Medulla oblongata (tissue), 1 donor: ENCODE data around the gene GCDH.
"Not testable (repeated sequence)": the region's sequence is repeated elsewhere in the genome, so short reads cannot be mapped to it uniquely, and the experiment has no call there.

Experiments
- DNase-seq: peaks from one replicate; pipeline ENCODE4 v3.0.0-alpha.2; 2015; ENCODE audit errors: extremely low spot score

GCDH gene

DNA sequence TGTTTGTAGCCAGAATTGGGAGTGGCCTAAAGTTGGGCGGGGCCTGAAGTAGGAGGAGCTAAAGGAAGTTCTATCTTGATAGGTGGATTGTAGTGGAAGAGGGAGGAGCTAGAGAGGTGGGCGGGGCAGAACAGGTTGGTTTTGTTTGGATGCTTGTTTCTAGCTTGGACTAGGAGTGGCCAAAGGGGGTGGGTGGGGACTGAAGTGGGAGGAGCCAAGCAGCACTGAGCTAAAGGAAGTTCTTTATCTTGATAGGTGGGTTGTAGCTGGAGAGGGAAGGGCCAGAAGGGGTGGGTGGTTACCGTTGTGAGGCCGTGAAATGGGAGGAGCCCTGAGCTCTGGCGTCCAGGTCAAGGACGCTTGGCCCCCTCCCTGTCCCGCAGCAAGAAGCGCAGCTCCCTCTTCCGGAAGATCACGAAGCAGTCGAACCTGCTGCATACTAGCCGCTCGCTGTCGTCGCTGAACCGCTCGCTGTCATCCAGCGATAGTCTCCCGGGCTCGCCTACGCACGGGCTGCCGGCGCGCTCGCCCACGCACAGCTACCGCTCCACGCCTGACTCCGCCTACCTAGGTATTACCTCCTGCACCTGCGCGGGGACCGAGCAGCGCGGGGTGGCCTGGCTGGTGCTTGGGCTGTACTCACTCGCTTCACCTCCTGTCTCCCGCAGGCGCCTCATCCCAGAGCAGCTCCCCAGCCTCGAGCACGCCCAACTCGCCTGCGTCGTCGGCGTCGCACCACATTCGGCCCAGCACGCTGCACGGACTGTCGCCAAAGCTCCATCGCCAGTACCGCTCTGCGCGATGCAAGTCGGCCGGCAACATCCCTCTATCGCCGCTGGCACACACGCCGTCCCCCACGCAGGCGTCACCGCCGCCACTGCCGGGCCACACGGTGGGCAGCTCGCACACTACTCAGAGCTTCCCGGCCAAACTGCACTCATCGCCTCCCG, 17.7 kb upstream of the GCDH start:
- DNase-seq = no peak

DNA sequence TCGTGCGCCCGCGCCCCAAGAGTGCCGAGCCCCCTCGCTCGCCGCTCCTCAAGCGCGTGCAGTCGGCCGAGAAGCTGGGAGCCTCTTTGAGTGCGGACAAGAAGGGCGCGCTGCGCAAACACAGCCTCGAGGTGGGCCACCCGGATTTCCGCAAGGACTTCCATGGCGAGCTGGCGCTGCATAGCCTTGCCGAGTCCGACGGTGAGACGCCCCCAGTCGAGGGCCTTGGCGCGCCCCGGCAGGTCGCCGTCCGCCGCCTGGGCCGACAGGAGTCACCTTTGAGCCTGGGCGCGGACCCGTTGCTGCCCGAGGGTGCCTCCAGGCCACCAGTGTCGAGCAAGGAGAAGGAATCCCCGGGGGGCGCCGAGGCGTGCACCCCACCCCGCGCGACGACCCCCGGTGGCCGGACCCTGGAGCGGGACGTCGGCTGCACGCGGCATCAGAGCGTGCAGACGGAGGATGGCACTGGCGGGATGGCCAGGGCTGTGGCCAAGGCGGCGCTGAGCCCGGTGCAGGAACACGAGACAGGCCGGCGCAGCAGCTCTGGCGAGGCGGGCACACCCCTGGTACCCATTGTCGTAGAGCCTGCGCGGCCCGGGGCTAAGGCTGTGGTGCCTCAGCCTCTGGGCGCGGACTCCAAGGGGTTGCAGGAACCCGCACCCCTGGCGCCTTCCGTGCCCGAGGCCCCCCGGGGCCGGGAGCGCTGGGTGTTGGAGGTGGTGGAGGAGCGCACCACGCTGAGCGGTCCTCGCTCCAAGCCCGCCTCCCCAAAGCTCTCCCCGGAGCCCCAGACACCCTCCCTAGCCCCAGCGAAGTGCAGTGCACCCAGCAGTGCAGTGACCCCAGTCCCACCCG, 16.8 kb upstream of the GCDH start:
- no peak for DNase-seq

DNA sequence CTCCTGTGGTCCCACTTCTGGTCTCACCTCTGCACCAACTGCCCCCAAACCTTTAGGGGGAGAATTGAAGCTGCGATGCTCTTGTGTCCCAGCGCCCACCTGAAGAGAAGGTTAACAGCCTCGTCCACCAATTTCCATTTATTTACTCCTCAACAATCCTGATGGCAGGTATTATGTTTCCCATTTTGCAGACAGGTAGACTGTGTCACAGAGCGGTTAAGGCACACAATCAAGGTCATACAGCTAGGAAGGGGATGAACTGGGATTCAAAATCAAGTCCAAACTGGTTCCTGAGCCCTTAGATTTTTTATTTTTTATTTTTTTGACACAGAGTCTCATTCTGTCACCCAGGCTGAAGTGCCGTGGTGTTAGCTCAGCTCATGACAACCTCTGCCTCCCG, 15.9 kb upstream of the GCDH start:
- no peak for DNase-seq

DNA sequence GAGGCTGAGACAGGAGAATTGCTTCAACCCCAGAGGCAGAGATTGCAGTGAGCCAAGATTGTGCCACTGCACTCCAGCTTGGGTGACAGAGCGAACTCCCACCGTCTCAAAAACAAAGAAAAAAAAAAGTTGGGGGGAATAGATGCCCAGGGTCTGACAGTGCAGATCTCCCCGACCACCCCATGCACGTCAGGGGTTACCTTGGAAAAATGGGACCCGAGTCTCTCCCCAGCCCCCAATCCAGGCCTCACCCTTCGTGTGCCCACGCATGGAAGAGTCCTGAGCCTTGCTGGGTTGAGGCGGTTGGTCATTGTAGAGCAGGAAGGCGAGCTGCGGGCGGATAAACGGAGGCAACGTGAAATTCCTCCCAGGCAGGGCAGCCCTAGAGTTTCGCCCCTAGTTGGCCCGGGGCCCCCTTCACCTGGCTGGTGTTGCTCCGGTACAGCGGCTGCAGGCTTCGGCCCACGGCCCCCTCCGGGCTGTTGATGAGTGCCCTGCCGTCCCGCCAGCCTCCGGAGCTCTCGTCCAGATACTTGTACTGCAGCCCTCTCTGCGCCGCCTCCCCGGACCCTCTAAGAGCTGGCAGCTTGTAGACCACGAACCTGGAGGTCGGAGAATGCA, 10.3 kb upstream of the GCDH start:
- DNase-seq = peak; percentile 41

- peak; percentile 92 for DNase-seq
Measured at GRCh38 chr19:12881172-12881808, 9.7 kb upstream of the GCDH start, which contains the start of gene DNASE2. Gene DNASE2 (minus strand): TSS chr19:12881449. CDS start chr19:12881375, 74 bp downstream.

DNA sequence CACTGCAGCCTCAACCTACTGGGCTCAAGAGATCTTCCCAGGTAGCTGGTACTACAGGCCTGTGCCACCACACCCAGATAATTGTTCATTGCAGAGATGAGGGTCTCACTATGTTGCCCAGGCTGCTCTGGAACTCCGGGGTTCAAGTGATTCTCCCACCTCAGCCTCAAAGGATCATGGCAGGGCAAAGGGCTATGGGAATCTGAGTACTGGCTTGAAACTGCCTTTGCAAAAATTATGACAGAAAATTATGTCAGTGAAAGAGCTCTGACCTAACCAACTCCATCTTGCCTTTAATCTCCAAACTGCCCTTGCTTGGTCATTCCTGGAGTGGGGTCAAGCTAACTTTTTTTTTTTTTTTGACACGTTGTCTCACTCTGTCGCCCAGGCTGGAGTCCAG, 8.4 kb upstream of the GCDH start:
- no peak for DNase-seq

DNA sequence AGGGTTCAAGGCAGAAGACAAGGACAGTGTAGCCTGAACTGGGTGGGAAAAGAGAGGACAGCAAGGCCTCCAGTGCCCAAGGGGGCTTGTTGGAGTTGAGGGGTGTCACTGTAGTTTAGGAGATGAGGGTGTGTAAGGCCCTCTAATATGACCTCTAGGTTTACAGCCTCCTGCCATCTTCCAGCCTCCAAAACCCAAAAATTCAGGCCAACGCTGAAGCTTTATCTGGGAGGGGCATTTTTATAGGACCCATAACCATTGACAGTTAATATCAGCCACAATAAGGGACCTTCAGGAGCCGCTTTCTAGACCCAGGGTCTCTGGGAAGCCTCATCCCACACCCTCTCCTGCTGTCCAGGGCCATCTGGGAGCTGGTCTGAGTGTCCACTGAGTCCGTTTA, 6.8 kb upstream of the GCDH start:
- DNase-seq = no peak

DNA sequence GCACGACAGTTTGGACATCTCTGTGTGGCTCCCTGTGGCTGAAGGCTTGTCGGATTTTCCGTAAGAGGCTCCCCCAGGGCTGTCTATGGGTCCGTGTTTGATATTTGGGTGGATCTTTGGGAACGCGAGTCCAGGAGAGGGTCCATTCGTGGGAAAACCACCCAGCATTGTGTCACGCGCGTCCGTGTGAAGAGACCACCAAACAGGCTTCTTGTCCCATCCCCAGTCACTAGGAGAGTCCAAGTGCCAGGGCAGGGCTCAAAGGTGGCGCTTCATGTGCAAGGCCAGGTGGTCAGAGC, 6.4 kb upstream of the GCDH start:
- DNase-seq = no peak

DNA sequence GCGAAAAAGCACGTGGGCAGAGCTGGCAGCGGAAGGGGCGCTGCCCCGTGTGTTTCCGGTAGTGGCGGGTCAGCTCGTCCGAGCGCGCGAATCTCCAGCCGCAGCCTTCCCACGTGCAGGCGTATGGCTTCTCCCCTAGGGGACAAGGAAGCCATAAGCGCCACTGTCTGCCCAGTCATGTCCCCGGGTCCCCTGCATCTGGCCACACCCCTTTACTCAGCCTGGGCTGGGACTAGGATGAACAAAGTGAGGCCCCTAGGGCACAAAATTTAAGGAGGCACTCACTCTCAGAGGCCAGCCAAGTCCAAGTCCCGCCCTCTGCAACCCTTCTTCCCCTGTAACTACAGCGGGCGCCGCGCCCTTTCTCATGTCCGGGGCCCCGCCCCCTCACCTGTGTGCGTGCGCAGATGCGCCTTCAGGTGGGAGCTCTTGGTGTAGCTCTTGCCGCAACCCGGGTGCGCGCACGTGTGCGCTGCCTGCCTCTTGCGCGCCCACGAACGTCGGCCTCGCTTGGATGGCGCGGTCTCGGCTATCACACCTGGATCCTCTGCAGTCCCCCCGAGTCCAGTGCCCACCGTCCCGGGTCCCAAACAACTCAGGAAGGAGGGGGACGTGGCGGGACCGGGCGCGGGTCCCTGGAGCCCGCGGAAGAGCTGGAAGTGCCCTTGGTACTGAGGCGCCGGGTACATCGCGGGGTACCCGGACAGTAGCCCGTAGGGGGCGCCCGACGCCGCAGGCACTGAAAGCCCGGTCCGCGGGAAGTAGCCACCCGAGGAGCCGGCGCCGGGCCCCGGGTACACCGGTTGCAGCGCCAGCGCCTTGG, 5.8 kb upstream of the GCDH start:
- DNase-seq = peak; percentile 67

DNA sequence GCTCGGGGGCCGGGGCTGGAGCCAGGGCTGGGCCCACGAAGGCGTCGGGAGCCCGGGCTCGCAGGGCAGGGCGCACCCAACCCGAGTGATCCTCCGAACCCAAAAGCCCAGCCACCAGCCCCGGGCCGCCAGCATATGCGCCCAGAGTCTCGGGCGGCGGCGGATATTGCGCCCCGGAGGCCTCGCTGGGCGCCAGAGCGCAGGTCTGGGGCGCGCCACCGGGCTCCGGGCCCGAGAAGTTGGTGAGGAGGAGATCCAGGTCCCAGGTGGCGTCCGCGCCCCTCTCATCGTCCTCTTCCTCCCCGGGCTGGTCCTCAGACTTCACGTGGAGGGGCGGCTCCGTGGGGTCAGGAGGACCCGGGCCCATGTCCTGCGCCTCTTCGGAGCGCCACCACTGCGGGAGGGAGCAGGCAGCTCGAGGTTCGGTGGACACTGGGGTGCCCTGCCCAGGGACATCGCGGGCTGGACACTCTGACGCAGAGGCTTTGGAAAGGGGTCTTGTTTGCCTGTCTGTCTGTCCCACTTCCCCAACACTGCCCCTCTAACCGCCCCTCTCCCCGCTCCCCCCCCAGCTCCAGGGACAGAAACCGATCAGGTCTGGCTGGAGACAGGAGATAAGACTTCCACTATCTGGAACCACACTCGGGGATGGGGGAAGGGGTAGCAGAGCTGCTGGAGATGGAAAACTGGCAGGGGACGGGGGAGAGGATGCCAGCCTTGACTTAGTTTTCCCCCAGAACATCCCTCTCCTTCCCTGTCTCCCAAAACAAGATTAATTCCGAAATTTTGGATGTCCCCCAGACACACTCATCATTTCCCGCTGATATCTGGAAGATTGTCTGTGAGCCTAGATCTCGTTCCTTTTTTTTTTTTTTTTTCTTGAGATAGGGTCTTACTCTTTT, 5.0 kb upstream of the GCDH start:
- DNase-seq = no peak

DNA sequence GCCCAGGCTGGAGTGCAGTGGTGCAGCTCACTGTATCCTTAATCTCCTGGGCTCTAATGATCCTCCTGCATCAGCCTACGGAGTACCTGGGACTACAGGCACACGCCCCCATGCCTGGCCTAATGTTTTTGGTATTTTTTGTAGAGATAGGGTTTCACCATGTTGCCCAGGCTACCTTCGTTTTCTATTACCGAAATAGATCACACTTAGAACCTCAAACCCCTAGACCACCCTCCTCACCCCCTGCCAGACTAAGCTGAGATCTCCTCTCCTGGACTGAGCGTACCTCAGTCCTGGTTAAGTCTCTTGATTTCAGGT, 4.3 kb upstream of the GCDH start:
- no peak for DNase-seq

DNA sequence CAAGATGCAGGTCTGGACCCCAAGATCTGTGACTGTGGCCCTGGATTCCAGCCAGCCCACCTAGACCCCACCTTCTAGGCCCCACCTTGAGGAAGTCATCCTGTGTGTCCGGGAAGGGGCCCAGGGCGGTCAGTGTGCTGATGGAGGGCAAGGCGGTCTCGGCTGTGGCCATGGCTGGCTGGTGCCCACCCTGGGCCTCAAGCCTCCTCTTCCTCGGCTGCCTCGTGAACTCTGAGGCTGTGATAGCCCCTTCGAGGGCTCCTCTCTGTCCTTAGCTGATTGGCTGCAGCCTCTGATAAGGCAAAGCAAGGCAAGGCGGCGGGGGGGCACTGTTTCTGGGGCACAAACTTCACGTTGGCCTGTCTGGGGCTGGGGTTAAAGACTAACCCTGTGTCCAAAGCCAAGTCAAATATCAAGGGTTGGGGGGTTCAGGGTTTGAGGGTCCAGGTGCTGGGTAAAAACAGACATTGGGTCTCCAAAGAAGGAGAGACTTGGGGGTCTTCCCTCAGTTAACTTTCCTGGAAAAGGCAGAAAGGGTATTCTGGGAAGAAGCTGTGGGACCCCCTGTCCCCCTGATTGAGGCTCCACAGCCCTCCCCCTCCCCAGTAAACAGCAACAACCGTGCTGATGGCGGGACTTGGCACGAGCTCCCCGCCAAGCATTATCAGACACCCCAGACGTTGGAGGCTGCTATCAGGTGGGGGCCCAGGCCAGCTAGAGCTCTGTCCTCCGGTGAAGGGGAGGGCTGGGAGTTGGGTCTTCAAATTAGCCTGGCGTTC, 3.8 kb upstream of the GCDH start, which contains the start of gene KLF1:
KLF1 (minus strand) TSS at position 233 of the 779 bp plus-strand sequence; CDS start at position 172, 61 bp downstream.
- DNase-seq = no peak

GRCh38 chr19:12888006-12888603, 2.9 kb upstream of the GCDH start:
- DNase-seq = no peak

- not testable (repeated sequence) for DNase-seq
Measured at GRCh38 chr19:12890299-12890786, 617 bp upstream of the GCDH start.

DNA sequence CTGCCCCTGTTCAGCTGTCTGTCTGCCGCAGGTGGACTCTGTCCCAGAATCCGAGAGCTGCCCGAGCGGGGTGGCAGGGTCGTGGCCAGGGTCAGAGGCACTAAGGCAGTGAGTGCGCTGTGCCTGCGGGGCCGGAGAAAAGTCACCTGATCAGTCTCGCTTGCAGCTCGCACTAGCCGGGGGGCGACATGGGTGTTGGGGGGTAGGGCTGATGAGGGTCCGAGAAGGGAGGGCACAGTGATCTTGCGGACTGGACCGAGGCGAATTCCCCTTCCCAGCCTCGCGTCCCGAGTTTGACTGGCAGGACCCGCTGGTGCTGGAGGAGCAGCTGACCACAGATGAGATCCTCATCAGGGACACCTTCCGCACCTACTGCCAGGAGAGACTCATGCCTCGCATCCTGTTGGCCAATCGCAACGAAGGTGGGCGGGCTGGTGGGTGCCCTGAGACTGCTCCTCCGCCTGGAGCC, 627 bp downstream of the GCDH start:
- DNase-seq = no peak

- DNase-seq = no peak
Measured at GRCh38 chr19:12893582-12893981, 2.6 kb downstream of the GCDH start.

GRCh38 chr19:12896460-12896859, 5.5 kb downstream of the GCDH start:
- no peak for DNase-seq

GRCh38 chr19:12899891-12900518, 9.0 kb downstream of the GCDH start:
- DNase-seq = no peak
